Activated CD4-positive, alpha-beta T cell treated with anti-CD3 and anti-CD28 coated beads, Interleukin-2, Interleukin-4, amounts not matched to agents 100 ng/mL and 50 ng/mL, durations not matched to agents 16 hours and 8 hours (primary cell): Measurements from ENCODE around the gene B4GAT1.

Source experiments
- DNase-seq: peaks from one replicate; pipeline ENCODE4 v3.0.0-alpha.2; 2020; ENCODE audit warnings: low spot score

Gene B4GAT1

DNA sequence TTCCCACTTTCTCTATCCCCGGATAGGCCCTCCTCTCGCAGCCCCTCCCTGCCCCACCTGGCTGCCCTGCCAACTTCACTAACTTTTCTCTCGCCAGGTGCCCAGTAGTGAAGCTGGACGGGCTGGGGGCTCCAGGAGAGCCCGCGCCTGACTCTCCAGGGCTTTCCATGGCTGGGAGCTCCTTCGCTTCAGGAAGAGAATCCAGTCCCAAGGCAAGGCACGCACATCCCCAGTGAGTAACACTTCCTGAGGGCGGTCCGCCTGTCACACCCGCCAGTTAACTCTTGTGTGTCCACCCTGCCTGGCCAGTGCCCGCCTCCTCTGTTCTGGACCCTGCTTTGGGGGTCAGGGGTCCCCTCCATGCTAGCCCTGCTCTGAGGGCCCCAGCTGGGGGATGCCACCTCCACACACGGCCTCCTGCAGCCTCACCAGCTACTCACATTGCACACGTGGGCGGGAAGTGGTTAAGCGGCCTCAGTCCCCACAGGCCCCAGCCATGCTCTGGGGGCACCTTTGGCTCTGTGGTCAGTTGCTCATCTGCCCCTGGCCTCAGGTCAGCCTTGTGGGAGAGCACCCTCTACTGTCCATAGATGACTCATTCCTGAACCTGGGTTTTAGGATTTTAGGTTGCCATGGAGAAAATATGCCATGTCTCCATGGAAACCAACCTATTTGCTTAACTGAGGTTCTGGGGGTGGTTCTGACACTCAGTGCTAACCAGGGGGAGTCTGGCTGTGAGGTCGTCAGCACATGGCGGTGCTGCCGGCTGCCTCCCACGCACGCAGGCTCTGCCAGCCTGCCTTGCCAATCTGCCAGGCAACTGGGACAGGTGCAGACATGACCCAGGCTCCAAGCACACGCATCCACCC lies 11.0 kb downstream of the B4GAT1 start, which contains the start of gene RIN1:
Gene RIN1, minus strand, starts transcription at position 201 of the 869 bp plus-strand sequence. Its CDS starts 32 bp downstream, at position 169.
- peak; percentile 71 for DNase-seq

DNA sequence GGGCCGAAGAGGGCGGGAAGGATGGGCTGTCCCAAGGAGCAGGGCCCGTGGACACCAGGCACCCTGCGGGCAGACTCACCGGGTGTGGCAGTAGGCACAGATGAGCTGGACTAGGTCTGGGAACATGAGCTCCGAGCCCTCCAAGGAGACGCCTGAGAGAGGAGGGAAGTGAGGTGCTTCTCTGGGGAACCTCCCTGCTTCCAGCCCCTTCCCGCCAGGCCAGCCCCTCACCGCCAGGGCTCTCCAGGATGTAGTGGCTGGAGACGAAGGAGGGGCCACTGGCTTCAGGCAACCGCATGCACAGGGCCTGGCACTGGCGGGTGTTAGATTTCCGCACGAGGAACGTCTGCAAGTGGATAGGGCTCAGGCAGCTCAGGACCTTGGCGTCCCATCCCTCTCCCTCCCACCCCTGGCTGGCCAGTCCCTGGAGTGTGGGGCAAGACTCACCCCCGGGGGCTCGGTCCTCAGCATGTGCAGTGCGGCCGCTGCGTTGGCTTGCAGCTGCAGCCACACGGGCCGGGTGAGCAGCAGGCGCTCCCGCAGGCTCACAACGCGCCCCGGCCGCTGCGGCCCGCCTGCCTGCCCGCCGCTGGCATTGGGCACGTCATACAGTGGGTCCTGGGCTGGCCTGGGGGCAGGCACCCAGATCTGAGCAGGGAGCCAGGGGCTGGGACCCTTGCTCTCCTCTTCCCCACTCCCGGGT lies 11.7 kb downstream of the B4GAT1 start:
- no peak for DNase-seq

DNA sequence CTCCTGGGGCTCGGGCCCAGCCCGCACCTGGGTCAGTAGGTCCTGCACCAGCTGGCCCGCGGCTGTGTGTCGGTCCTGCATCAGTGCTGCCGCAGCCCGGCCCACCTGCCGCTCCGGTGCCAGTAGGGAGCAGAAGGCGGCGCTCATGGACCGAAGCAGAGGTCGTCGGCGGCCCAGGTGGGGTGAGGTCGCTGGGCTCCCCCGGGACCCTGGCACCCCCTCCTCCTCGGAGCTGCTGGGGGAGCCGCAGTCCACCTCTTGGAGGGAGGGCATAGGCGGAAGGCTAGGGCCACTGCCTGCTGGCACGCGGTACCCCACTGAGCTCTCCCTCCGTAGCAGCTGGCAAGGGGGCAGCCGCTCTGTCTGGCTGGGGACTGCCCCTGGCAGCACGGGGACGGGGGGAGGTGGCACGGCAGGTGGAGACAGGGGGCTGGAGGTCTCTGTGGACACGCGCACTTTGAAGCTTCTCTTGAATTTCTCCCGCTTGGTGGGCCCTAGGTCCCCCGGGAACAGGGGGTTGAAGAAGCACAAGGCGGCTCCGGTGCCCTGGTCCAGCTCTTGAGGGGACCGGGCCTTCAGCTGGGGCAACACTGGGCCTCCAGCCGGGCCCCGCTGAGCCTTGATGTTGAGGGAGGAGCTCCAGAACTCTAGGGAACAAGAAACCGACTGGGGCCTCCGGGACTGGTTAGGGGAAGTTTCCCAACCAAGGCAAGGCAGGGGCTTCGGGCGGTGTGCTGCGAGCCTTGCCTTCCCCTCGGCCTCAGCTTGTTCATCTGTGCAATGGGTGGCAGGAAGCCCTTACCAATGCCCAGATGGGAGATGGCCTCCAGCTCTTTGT lies 12.6 kb downstream of the B4GAT1 start:
- no peak for DNase-seq

DNA sequence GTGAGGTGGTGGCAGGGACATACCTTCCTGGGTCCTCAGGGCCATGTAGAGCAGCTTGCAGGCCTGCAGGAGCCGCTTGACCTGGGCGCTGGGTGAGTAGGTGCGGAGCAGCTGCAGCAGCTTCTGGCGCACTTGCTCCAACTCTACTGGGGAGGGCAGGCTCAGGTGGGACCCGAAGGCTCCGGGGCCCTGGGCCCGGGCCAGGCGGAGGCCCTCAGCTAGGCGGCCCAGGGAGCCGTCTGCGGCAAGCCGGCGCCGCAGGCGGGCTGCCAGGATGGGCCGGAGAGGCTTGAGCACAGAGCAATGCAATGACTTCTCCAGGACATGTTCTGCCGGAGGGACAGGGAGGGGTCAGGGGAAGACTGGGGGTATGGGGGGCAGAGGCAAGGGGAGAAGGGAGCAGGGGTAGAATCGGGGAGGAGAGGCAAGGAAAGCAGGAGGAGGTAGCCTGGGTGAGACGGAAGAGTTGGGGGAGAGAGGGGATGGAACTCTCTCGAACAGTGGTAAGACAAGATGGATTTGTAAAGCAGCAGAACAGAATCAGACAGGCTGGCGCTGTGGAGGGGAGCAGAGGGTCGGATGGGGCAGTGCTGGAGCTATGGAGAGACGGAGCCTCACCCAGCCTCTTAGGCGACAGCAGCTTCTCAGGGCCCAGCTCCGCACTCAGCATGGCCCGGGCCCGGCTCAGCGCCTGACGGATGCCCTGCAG lies 13.4 kb downstream of the B4GAT1 start:
- no peak for DNase-seq

DNA sequence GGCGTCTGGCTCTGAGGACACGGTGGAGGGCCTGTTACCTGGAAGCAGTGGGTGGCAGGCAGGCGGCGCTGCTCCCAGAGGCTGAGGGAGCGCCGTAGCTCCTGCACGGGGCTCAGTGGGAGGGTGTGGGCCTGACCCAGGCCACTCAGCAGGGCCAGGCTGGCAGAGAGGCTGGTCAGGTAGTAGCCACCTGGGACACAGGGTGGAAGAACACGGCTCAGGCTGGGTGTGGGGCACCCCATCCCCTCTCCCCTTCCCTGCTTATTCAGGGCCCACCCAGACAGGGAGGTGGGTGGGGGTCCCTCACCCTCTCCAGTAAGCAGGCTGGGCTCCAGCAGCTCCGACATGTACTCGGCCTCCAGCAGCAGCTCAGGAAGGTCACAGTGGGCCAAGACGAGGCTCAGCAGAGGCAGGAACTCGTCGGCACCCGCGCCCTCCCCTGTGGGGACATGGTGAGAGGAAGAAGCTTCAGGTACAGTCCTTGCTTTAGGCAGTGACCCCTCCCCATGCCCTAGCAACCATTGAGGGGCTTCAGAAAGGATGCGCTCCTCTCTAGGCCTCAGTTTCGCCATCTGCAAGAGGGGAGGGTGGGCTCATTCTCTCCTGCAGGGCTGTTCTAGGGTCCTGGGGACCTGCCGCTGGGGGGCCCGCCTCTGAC lies 14.1 kb downstream of the B4GAT1 start:
- no peak for DNase-seq

DNA sequence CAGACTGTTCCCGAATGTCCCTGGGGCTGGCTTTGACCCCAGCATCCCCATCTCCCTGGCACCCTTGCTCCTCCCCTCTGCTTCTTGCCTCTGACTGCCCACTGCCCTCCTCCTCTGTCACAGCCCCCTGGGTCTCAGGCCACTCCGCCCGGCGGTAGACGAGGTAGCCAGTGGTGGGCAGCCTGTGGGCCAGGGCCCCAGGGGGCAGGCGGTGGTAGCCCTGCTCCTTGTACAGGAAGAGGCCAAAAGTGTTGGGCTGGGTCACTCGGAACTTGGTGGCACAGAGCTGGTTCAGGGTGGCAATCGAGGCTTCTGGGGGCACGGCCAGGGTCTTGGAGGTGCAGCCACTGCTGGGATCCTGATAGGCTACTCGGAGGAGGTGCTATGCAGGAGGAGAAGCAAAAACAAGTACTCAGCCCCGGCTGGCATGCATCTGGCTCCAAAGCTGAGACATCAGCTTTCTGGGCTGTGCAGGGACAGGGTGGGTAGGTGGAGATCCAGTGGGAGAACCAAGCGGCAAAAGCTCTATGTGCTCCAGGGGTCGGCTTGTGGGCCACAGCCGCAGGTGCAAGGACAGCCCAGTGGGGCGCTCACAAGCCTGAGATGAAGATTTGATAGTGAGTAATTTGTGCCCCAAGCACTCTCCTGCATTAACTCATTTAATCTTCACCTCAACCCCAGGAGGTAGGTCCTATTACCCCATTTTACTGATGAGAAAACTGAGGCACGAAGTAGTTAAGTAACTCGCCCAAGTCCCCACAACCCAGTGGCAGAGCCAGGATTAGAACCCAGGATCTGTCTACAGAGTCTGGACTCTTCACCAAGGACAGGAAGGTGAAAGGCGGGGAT lies 14.8 kb downstream of the B4GAT1 start:
- no peak for DNase-seq

DNA sequence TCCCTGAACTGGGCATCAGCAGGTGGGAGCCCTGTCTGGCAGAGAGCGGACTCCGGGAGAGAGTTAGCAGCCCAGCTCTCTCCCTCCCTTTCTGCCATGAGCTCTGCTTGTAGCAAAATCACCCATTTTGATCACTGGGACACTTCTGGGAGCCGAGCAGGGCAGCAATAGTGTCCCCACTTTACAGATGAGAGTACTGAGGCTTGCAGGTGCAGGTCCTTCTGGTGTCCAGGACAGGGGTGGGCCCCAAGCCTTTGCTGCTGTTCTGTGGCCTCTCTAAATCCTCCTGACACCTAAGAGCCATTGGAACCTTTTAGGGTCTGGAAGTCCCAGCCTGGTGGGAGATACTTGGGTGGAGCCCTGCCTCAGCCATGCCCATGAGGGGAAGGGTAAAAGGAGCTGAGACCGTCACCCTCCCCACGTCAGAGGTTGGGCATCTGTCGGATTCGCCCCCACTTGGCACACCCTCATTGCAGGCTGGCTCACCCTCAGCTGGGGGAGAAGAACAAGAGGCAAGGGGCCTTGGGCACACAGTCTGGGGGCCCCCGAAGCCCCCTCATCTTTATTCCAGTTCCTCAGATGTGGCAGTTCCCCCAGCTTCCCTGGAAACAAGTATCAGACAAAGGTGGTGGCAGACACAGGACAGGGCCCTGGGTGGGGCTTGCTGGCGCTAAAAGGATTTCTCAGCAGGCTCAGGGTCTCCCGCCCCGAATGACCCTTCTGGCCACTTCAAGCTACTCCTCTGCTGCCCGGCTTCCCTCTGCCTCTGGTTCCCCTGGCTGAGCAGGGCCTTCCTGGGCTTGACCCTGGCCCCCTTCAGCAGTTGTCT lies 15.7 kb downstream of the B4GAT1 start:
- DNase-seq: no peak

DNA sequence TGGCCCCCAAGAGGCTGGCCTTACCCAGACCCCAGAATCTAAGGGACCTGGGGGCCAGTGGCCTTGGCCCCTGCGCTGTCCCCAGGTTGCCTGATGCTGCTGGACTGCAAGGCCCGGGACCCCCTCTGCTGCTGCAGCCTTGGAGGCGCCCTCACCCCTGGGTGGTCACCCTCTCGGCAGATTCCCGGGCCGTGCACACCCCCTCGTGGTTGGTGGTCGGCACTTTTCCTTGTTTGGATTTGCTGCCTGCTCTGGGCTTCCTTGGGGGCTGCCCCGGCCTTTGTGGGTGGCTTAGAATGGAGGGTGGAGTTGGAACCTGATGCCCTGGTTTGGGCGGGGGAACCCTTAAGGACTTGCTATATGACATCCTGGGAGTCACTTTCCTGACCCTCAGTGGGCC lies 16.5 kb downstream of the B4GAT1 start:
- DNase-seq: no peak

DNA sequence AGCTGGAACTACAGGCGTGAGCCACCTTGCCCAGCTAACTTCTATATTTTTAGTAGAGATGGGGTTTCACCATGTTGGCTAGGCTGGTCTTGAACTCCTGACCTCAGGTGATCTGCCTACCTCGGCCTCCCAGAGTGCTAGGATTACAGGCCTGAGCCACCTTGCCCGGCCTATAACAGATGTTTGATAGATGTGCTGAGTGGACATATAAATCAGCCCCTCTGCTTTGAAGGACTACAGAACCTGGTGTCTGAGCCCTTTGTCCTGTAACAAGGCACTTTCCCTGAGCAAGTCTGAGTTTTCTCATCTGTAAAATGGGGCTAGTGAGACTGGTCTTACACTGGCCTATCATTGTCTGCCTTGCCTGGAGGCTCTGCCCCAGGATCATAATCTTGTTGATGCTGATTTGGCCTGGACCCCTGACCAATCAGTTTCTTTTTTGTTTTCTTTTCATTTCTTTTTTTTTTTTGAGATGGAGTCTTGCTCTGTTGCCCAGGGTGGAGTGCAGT lies 18.2 kb downstream of the B4GAT1 start:
- DNase-seq: no peak

DNA sequence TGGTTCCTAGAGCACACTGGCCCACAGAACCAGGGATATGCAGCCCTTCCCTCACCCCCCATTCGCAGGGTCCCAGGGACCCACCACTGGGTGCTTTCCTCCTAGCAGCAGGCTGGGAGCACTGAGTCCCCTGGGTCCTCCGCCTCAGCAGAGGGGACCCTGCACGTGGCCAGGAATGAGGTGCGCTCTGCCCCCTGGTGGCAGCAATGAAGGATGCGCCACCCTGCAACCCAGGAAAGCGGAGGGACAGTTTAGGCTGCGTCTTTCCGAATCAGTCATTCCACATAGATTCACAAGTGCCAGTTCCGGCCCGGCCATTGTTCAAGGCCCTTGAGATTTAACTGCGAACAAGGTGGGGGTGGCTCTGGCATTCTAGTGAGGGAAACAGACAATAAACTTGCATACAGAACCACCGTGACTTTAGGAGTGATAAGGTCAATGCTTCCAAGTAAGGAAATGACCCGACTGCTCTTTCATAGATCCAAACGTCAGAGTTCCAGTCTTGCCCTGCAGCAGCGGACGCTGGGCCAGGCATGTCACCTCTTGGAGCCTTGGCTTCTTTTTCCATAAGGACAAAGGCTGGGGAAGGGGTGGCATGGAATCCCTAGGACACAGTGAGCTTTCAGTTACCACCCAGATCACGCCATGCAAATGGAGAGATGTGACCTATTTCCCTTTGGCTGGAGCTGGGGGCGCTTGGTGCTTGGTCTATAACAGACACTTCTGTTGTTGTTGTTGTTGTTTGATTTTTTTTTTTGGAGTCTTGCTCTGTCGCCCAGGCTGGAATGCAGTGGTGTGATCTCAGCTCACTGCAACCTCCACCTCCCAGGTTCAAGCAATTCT lies 18.9 kb downstream of the B4GAT1 start:
- DNase-seq: peak; percentile 88

DNA sequence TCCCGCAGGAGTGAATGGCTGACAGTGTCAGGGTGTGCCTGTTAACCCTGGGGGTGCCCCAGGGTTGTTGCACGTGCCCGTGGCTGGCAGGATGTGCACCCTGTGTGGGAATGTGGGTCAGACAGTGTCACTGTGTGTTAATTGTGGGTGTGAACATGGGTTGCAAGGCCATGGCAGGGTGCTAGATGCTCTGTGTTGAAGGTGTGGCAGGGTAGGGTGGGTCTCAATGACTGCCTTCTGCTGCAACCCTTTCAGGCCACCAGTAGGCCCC lies 19.5 kb downstream of the B4GAT1 start:
- no peak for DNase-seq

DNA sequence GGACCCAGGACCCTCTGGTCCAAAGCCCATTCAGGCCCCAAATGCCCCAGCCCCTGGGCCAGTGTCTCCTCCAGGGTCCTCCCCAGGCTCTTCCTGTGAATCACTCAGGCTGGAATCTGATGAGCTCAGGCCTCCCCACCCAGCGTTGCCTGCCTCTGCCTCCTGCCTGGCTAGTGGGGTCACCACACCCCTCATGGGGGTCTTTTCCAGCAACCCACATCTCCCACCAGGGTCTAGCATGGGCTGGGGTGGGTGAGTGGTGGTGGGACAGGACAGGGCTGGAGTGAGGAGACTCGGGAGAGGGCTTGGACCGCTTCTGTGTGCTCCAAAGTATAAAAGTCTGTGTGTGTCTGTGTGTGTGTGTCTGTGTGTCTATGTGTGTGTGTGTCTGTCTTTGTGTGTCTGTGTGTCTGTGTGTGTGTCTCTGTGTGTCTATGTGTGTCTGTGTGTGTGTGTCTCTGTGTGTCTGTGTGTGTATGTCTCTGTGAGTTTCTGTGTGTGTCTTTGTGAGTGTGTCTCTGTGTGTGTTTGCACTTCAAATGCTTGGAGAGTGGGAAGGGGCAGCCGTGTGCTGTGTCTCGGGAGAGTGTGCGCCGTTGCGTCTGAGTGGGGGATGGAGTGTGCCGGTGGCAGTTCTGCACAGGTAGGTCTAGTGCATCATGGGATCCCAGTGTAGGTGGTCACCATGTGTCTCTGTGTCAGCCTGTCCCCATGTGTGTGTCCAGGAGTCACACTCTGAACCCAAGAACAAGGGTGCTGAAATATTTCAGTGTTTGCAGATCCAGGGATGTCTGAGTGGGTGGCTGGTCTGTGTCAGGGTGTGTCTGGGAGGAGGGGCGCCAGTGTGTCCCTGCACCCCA lies 20.0 kb downstream of the B4GAT1 start:
- no peak for DNase-seq

DNA sequence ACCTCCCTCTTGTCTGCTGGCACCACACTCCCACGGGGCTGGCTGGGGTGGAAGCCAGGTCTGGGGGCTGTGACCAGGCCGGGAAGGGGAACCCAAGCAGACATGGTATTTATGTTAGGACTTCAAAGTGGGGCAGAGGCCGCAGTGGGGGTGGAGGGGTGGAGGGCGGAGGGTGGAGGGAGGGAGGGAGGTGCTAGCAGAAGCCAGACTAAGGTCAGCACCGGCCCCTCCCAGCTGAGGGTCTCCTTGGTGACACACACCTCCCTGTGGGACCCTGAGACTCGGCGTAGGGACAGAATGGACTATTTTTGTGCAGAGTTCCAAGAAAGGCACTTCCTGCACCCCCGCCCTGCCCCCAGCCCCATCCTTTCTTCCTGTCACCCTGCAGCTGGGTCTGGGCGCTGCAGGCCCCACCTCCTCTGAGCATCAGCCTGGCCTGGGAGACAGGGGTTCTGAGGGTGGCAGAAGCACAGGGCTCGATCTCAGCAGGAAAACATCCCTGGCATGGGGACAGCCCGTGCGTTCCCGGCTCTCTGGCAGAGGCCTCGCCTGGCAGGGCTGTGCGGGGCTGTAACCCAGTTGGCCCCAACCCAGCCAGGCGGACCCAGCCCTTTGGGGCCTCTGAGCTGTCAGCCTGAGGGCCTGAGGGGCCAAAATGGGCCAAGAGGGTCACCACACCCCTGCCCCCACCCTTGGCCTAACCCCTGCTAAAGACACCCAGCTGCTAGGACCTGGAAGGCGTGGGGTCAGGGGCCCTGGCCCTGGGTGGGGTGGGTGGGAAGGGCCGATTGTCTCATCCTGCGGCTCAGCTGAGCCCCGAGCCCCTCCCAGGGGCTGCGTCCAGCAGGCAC lies 20.9 kb downstream of the B4GAT1 start:
- no peak for DNase-seq

DNA sequence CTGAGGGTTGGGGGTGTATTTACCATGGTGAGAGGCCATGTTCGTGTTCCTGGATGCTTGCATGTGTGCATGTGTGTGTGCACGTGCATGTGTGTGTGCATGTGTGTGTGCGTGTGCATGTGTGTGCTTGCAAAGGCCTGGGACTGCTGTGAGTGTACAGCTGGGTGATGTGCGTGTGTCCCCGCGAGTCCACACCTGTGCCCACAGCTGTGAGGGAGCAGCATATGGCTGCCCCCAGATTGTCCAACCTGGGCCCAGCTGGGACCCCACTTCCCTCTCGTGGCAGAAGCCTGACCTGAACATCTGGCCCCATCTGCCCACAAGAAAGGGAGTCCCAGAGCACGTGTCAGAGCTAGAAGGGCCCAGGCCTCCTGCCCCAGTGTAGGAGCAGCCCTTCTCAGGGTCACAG lies 22.2 kb downstream of the B4GAT1 start:
- no peak for DNase-seq

DNA sequence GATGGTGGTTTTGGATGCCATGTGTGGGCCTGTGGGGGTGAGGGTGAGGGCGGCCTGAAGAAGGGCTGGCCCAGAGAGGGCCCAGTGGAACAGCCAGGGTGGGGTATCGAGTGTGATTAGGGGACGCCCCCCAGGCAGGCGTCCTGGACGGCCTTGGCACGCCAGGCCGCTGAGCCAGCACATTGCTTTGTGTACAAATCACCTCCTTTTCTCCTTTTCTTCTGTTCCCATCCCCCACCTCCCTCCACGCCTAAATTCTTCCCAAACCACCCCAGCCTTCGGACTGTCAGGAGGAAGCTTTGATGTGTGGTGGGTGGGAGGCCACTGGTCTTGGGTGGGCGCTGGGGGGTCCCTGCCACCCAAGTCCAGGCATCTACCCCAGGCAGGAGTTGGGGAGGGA lies 22.8 kb downstream of the B4GAT1 start:
- DNase-seq: no peak

DNA sequence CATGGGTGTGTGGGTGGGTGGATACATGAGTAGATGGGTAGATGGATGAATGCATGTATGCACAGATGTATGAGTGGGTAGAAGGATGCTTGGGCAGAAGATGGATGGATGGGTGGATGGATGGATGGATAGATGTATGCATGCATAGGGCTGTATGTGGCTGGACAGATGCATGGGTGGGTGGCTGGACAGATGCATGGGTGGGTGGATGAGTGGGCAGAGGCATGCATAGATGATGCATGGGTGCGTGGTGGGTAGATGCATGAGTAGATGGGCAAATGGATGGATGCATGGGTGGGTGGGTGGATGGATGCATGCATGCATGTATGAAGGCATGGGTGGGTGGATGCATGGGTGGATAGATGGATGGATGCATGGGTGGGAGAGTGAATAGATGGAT lies 23.7 kb downstream of the B4GAT1 start:
- no peak for DNase-seq
